Measurements from ENCODE around the gene SERINC5.
"Not testable (repeated sequence)": the region's sequence is repeated elsewhere in the genome, so short reads cannot be mapped to it uniquely, and the experiment has no call there.

SERINC5 gene

GRCh38 chr5:80204808-80205614 lies 50.8 kb downstream of the SERINC5 start:
- no peak for DNase-seq (ENCODE audit: low read depth in 3 of 3, low spot score in 1 of 3)

GRCh38 chr5:80201763-80202162 lies 54.1 kb downstream of the SERINC5 start:
- not testable (repeated sequence) for DNase-seq (ENCODE audit: low read depth in 3 of 3, low spot score in 1 of 3)

- no peak for DNase-seq (ENCODE audit: low read depth in 3 of 3, low spot score in 1 of 3)
These were observed 56.9 kb downstream of the SERINC5 start for GRCh38 chr5:80198920-80199319.

- no peak for DNase-seq (ENCODE audit: low read depth in 3 of 3, low spot score in 1 of 3)
These were observed 57.4 kb downstream of the SERINC5 start for GRCh38 chr5:80198399-80198798.

- no peak for DNase-seq (ENCODE audit: low read depth in 3 of 3, low spot score in 1 of 3)
These were observed 59.9 kb downstream of the SERINC5 start for GRCh38 chr5:80195837-80196400.

GRCh38 chr5:80194468-80194867 lies 61.4 kb downstream of the SERINC5 start:
- DNase-seq (ENCODE audit: low read depth in 3 of 3, low spot score in 1 of 3) = no peak

- no peak for DNase-seq (ENCODE audit: low read depth in 3 of 3, low spot score in 1 of 3)
These were observed 62.4 kb downstream of the SERINC5 start for GRCh38 chr5:80193401-80193800.

GRCh38 chr5:80192507-80193241 lies 63.2 kb downstream of the SERINC5 start:
- DNase-seq (ENCODE audit: low read depth in 3 of 3, low spot score in 1 of 3) = no peak

- peak in 1 of 3 donors; percentile 18 for DNase-seq (ENCODE audit: low read depth in 3 of 3, low spot score in 1 of 3)
These were observed 63.9 kb downstream of the SERINC5 start for GRCh38 chr5:80191991-80192398.

- no peak for DNase-seq (ENCODE audit: low read depth in 3 of 3, low spot score in 1 of 3)
These were observed 64.5 kb downstream of the SERINC5 start for GRCh38 chr5:80191397-80191796.

GRCh38 chr5:80190960-80191359 lies 64.9 kb downstream of the SERINC5 start:
- no peak for DNase-seq (ENCODE audit: low read depth in 3 of 3, low spot score in 1 of 3)

GRCh38 chr5:80189701-80190100 lies 66.1 kb downstream of the SERINC5 start:
- DNase-seq (ENCODE audit: low read depth in 3 of 3, low spot score in 1 of 3) = no peak

GRCh38 chr5:80189201-80189600 lies 66.6 kb downstream of the SERINC5 start:
- DNase-seq (ENCODE audit: low read depth in 3 of 3, low spot score in 1 of 3) = no peak

- DNase-seq (ENCODE audit: low read depth in 3 of 3, low spot score in 1 of 3) = no peak
These were observed 68.3 kb downstream of the SERINC5 start for GRCh38 chr5:80187421-80188090.

GRCh38 chr5:80185535-80185934 lies 70.3 kb downstream of the SERINC5 start:
- DNase-seq (ENCODE audit: low read depth in 3 of 3, low spot score in 1 of 3) = not testable (repeated sequence)

GRCh38 chr5:80185095-80185494 lies 70.8 kb downstream of the SERINC5 start:
- no peak for DNase-seq (ENCODE audit: low read depth in 3 of 3, low spot score in 1 of 3)

- DNase-seq (ENCODE audit: low read depth in 3 of 3, low spot score in 1 of 3) = no peak
These were observed 71.4 kb downstream of the SERINC5 start for GRCh38 chr5:80184235-80185023.

GRCh38 chr5:80183728-80184234 lies 72.1 kb downstream of the SERINC5 start:
- DNase-seq (ENCODE audit: low read depth in 3 of 3, low spot score in 1 of 3) = not testable (repeated sequence)

GRCh38 chr5:80182809-80183580 lies 72.9 kb downstream of the SERINC5 start:
- DNase-seq (ENCODE audit: low read depth in 3 of 3, low spot score in 1 of 3) = no peak
